ENCODE measurements around the gene SLC3A2. TPM values are rescaled to one million over a fixed set of nuclear protein-coding genes. Genes with fewer than 3 reads are reported as not detected.

SLC3A2 gene
- total RNA-seq (100 to 1,000 TPM in 1 of 2 donors, 10 to 100 TPM in 1; 98.6 to 107 TPM), polyA plus RNA-seq (10 to 100 TPM; 31.8 to 74.8 TPM)
- long read RNA-seq, donor 1, transcript SLC3A2-208 (8 exons, 1,486 nt): minor isoform, 25 of 774 reads
- long read RNA-seq, donor 1, transcript SLC3A2-203 (12 exons, 2,161 nt): minor isoform, 5 of 774 reads
- long read RNA-seq, donor 1, transcript SLC3A2-206 (11 exons, 2,084 nt): minor isoform, 7 of 774 reads
- long read RNA-seq, donor 1, transcript SLC3A2-201 (9 exons, 1,904 nt): major isoform, 675 of 774 reads
- long read RNA-seq, donor 1, partial matches to known transcripts: 17 of 774 reads
- long read RNA-seq, donor 1, other reads (novel, unspliced or antisense): 40 of 774 reads
- long read RNA-seq, donor 2, transcript SLC3A2-201 (9 exons, 1,904 nt): major isoform, 57 of 68 reads
- long read RNA-seq, donor 2, partial matches to known transcripts: 2 of 68 reads
- long read RNA-seq, donor 2, other reads (novel, unspliced or antisense): 3 of 68 reads

GRCh38 chr11:62880803-62881578 lies at the start of gene SLC3A2:
TSS of gene SLC3A2 (plus strand) at chr11:62880896. CDS start at chr11:62881024, 128 bp downstream.
- peak within 1 kb of the TSS; percentile 68 to 98 for H3K27ac ChIP-seq (ENCODE audit: low read depth in 1 of 2, low read length in 2 of 2)
- peak within 1 kb of the TSS; percentile 53 to 90 for H3K4me3 ChIP-seq (ENCODE audit: low read length in 2 of 2)
- H3K4me1 ChIP-seq (ENCODE audit: control insufficient read depth in 1 of 2, insufficient read depth in 2 of 2, low read length in 2 of 2): peaks cover 0 to 9% of the 10 kb centered on the region in 2 donors
- peak; percentile 93 to 96 for DNase-seq
- H3K27me3 ChIP-seq (ENCODE audit: control insufficient read depth in 1 of 2, insufficient read depth in 2 of 2, low read length in 1 of 2): no peaks in the 10 kb centered on the region
- H3K36me3 ChIP-seq (ENCODE audit: control insufficient read depth in 1 of 2, insufficient read depth in 2 of 2, low read length in 1 of 2): peaks cover 0 to 6% of the 10 kb centered on the region in 2 donors
- H3K9me3 ChIP-seq (ENCODE audit: control insufficient read depth, low read length): no peaks in the 10 kb centered on the region
- peak; percentile 94 for ATAC-seq (ENCODE audit: low FRiP score)
- 0% methylated on average over 52 to 69 of the region's 69 CpGs for WGBS, 2 donors
- intact Hi-C loops (cut with DNase I): loop anchor here in 1 of 2 donors (1.0 to 10.0 kb wide), 3 partner anchors 40 to 754 kb away; partner anchors contain the start of gene TMEM179B

GRCh38 chr11:62830904-62831519 lies 49.7 kb upstream of the SLC3A2 start:
- Histone ChIP-seq H3K4me1 (ENCODE audit: control insufficient read depth in 1 of 2, insufficient read depth in 2 of 2, low read length in 2 of 2) (no peaks in the 10 kb centered on the region), H3K27ac (ENCODE audit: low read depth in 1 of 2, low read length in 2 of 2) (peak overlapping the region; percentile 52 to 89), H3K9me3 (ENCODE audit: control insufficient read depth, low read length) (no peaks in the 10 kb centered on the region), H3K27me3 (ENCODE audit: control insufficient read depth in 1 of 2, insufficient read depth in 2 of 2, low read length in 1 of 2) (no peaks in the 10 kb centered on the region), H3K36me3 (ENCODE audit: control insufficient read depth in 1 of 2, insufficient read depth in 2 of 2, low read length in 1 of 2) (peaks cover 0 to 11% of the 10 kb centered on the region in 2 donors), H3K4me3 (ENCODE audit: low read length in 2 of 2) (peak overlapping the region; percentile 69 to 71)
- WGBS, 2 donors: 0 to 1% methylated on average over 33 of the region's 33 CpGs
- DNase-seq: no peak
- no peak for ATAC-seq (ENCODE audit: low FRiP score)
- intact Hi-C loops (cut with DNase I): loop anchor here in 1 of 2 donors (5.0 to 10.0 kb wide), 2 partner anchors 44 to 126 kb away; partner anchors contain the start of genes BSCL2, GNG3 and TMEM179B

GRCh38 chr11:62831520-62832335 lies 49.0 kb upstream of the SLC3A2 start, which contains the start of gene STX5:
TSS of gene STX5 (minus strand) at chr11:62832051. CDS start at chr11:62831243, 808 bp downstream.
- H3K9me3 ChIP-seq (ENCODE audit: control insufficient read depth, low read length): no peaks in the 10 kb centered on the region
- WGBS, 2 donors: 1% methylated on average over 61 to 65 of the region's 65 CpGs
- peak; percentile 100 for DNase-seq
- intact Hi-C loops (cut with DNase I): loop anchor here in 1 of 2 donors (1.0 to 10.0 kb wide), 3 partner anchors 27 to 127 kb away; partner anchors contain the start of genes BSCL2, GNG3 and TMEM179B
- peak within 1 kb of the TSS; percentile 79 to 92 for H3K27ac ChIP-seq (ENCODE audit: low read depth in 1 of 2, low read length in 2 of 2)
- H3K4me1 ChIP-seq (ENCODE audit: control insufficient read depth in 1 of 2, insufficient read depth in 2 of 2, low read length in 2 of 2): no peaks in the 10 kb centered on the region
- no peaks in the 10 kb centered on the region for H3K27me3 ChIP-seq (ENCODE audit: control insufficient read depth in 1 of 2, insufficient read depth in 2 of 2, low read length in 1 of 2)
- H3K36me3 ChIP-seq (ENCODE audit: control insufficient read depth in 1 of 2, insufficient read depth in 2 of 2, low read length in 1 of 2): peaks cover 0 to 11% of the 10 kb centered on the region in 2 donors
- peak within 1 kb of the TSS; percentile 69 to 71 for H3K4me3 ChIP-seq (ENCODE audit: low read length in 2 of 2)
- ATAC-seq (ENCODE audit: low FRiP score): peak; percentile 99

- DNase-seq (peak; percentile 56 to 81), ATAC-seq (ENCODE audit: low FRiP score) (no peak)
- Histone ChIP-seq H3K27ac (ENCODE audit: low read depth in 1 of 2, low read length in 2 of 2) (peak within 1 kb of the TSS; percentile 79 to 92), H3K4me1 (ENCODE audit: control insufficient read depth in 1 of 2, insufficient read depth in 2 of 2, low read length in 2 of 2) (no peaks in the 10 kb centered on the region), H3K36me3 (ENCODE audit: control insufficient read depth in 1 of 2, insufficient read depth in 2 of 2, low read length in 1 of 2) (peaks cover 0 to 10% of the 10 kb centered on the region in 2 donors), H3K9me3 (ENCODE audit: control insufficient read depth, low read length) (no peaks in the 10 kb centered on the region), H3K4me3 (ENCODE audit: low read length in 2 of 2) (peak within 1 kb of the TSS; percentile 69 to 71), H3K27me3 (ENCODE audit: control insufficient read depth in 1 of 2, insufficient read depth in 2 of 2, low read length in 1 of 2) (no peaks in the 10 kb centered on the region)
- intact Hi-C loops (cut with DNase I): loop anchor here in 1 of 2 donors (1.0 to 10.0 kb wide), 3 partner anchors 28 to 128 kb away; partner anchors contain the start of genes BSCL2, GNG3 and TMEM179B
- 6% methylated on average over 40 of the region's 40 CpGs for WGBS, 2 donors
Observed at GRCh38 chr11:62832336-62833234, 48.1 kb upstream of the SLC3A2 start, which contains the start of gene TEX54. TSS of gene TEX54 (minus strand) at chr11:62832841.

- no peaks in the 10 kb centered on the region for H3K9me3 ChIP-seq (ENCODE audit: control insufficient read depth, low read length)
- H3K4me1 ChIP-seq (ENCODE audit: control insufficient read depth in 1 of 2, insufficient read depth in 2 of 2, low read length in 2 of 2): no peaks in the 10 kb centered on the region
- intact Hi-C loops (cut with DNase I): loop anchor here in 1 of 2 donors (10.0 kb wide), 1 partner anchor 131 kb away; the partner anchor contains the start of genes BSCL2 and GNG3
- H3K4me3 ChIP-seq (ENCODE audit: low read length in 2 of 2): no peak overlapping the region
- ATAC-seq (ENCODE audit: low FRiP score) (no peak), DNase-seq (no peak)
- 83 to 89% methylated on average over 8 of the region's 8 CpGs for WGBS, 2 donors
- H3K36me3 ChIP-seq (ENCODE audit: control insufficient read depth in 1 of 2, insufficient read depth in 2 of 2, low read length in 1 of 2): peaks cover 0 to 10% of the 10 kb centered on the region in 2 donors
- no peaks in the 10 kb centered on the region for H3K27me3 ChIP-seq (ENCODE audit: control insufficient read depth in 1 of 2, insufficient read depth in 2 of 2, low read length in 1 of 2)
- no peak overlapping the region for H3K27ac ChIP-seq (ENCODE audit: low read depth in 1 of 2, low read length in 2 of 2)
Observed at GRCh38 chr11:62835336-62835735, 45.4 kb upstream of the SLC3A2 start.

- H3K4me1 ChIP-seq (ENCODE audit: control insufficient read depth in 1 of 2, insufficient read depth in 2 of 2, low read length in 2 of 2): peaks cover 0 to 3% of the 10 kb centered on the region in 2 donors
- intact Hi-C loops (cut with DNase I): loop anchor here in 1 of 2 donors (10.0 kb wide), 1 partner anchor 134 kb away; the partner anchor contains the start of genes BSCL2 and GNG3
- 0 to 1% methylated on average over 61 to 62 of the region's 62 CpGs for WGBS, 2 donors
- DNase-seq (peak; percentile 97 to 98), ATAC-seq (ENCODE audit: low FRiP score) (peak; percentile 90)
- H3K27me3 ChIP-seq (ENCODE audit: control insufficient read depth in 1 of 2, insufficient read depth in 2 of 2, low read length in 1 of 2): peaks cover 0 to 1% of the 10 kb centered on the region in 2 donors
- H3K9me3 ChIP-seq (ENCODE audit: control insufficient read depth, low read length): no peaks in the 10 kb centered on the region
- peaks cover 0 to 10% of the 10 kb centered on the region in 2 donors for H3K36me3 ChIP-seq (ENCODE audit: control insufficient read depth in 1 of 2, insufficient read depth in 2 of 2, low read length in 1 of 2)
- peak within 1 kb of the TSS; percentile 51 to 77 for H3K4me3 ChIP-seq (ENCODE audit: low read length in 2 of 2)
- H3K27ac ChIP-seq (ENCODE audit: low read depth in 1 of 2, low read length in 2 of 2): peak within 1 kb of the TSS; percentile 62 to 97
Observed at GRCh38 chr11:62839050-62839945, 41.4 kb upstream of the SLC3A2 start, which contains the start of gene WDR74. TSS of gene WDR74 (minus strand) at chr11:62839590. CDS start at chr11:62839570, 20 bp downstream.
